ENCODE results near the gene SPEM2.

Gene SPEM2

GRCh38 chr17:7403977-7404736 lies 21.3 kb upstream of the SPEM2 start, which contains the start of gene TMEM256:
Gene TMEM256, minus strand, starts transcription at chr17:7404097. Its CDS starts 13 bp downstream, at chr17:7404084.
- DNase-seq, result peak; percentile 99

GRCh38 chr17:7404737-7405349 lies 20.6 kb upstream of the SPEM2 start:
- no peak for DNase-seq

- DNase-seq, result no peak
Measured at GRCh38 chr17:7405350-7406234, 19.8 kb upstream of the SPEM2 start.

- DNase-seq, result no peak
Measured at GRCh38 chr17:7406235-7406825, 19.1 kb upstream of the SPEM2 start.

GRCh38 chr17:7407082-7407481 lies 18.3 kb upstream of the SPEM2 start:
- DNase-seq, result no peak

DNA sequence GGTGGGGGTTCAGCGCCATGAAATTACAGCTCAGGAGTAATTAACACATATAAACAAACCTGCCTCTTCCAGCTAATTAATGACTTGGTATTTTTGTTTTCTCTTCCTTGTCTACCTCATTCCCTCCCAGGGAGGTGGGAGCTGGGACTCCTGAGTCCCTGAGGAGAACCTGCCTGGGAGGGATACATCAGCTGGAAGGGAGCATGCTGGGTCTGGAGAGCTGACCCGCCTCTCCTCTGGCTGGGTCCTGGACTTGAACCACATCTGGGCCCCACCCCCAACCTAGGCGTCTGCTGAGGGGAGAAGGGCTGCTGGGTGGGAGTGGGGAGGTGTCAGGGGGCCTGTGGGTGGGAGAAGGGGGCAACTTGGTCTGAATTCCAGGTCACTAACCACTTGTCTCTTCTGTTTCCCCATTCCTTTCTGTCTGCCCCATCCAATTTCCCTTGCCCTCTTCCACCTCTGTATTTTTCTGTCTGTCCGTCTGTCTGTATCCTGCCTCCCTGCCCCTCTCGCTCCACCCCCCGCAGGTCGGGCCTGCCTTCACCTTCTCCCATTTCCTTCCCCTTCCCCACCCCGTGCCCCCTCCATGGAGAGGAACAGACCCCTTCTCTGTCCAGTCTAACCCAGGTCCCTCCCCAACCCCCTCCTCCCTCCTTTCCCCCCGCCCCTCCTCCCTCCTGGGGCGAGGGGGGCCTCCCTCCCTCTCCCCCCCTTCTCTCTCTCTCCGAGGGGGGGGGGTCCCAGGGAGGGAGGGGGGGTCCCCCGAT lies 17.7 kb upstream of the SPEM2 start, which contains the start of gene NLGN2:
Gene NLGN2, plus strand, starts transcription at position 361 of the 767 bp plus-strand sequence. CDS start 411 bp downstream, outside the sequence.
- no peak for DNase-seq

- DNase-seq, result no peak
Measured at GRCh38 chr17:7408252-7408727, 17.1 kb upstream of the SPEM2 start.

- no peak for DNase-seq
Measured at GRCh38 chr17:7408863-7409262, 16.6 kb upstream of the SPEM2 start.

- no peak for DNase-seq
Measured at GRCh38 chr17:7409716-7410115, 15.7 kb upstream of the SPEM2 start.

GRCh38 chr17:7410634-7411426 lies 14.6 kb upstream of the SPEM2 start:
- DNase-seq, result no peak

- DNase-seq, result no peak
Measured at GRCh38 chr17:7411427-7411750, 14.0 kb upstream of the SPEM2 start.

GRCh38 chr17:7413346-7413985 lies 11.9 kb upstream of the SPEM2 start:
- no peak for DNase-seq

DNA sequence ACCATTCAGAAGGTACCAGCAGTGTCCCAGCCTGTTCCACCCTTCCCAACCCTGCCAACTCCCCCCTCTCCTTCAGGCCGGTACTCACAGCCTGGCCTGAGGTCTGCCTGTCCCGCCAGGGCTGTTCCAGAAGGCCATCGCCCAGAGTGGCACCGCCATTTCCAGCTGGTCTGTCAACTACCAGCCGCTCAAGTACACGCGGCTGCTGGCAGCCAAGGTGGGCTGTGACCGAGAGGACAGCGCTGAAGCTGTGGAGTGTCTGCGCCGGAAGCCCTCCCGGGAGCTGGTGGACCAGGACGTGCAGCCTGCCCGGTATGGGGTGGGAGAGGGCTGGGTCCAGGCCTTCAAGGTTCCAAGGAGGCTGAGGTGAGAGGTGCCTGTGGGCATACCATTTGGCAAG lies 10.6 kb upstream of the SPEM2 start:
- no peak for DNase-seq

DNA sequence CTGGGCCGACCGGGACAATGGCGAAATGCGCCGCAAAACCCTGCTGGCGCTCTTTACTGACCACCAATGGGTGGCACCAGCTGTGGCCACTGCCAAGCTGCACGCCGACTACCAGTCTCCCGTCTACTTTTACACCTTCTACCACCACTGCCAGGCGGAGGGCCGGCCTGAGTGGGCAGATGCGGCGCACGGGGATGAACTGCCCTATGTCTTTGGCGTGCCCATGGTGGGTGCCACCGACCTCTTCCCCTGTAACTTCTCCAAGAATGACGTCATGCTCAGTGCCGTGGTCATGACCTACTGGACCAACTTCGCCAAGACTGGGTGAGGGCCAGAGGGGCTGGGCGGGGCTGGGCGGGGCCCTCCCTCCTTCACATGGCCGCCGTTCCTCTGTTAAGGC lies 9.6 kb upstream of the SPEM2 start:
- DNase-seq, result no peak

- no peak for DNase-seq
Measured at GRCh38 chr17:7416323-7416722, 9.1 kb upstream of the SPEM2 start.

DNA sequence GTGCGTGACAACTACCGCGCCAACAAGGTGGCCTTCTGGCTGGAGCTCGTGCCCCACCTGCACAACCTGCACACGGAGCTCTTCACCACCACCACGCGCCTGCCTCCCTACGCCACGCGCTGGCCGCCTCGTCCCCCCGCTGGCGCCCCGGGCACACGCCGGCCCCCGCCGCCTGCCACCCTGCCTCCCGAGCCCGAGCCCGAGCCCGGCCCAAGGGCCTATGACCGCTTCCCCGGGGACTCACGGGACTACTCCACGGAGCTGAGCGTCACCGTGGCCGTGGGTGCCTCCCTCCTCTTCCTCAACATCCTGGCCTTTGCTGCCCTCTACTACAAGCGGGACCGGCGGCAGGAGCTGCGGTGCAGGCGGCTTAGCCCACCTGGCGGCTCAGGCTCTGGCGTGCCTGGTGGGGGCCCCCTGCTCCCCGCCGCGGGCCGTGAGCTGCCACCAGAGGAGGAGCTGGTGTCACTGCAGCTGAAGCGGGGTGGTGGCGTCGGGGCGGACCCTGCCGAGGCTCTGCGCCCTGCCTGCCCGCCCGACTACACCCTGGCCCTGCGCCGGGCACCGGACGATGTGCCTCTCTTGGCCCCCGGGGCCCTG lies 8.3 kb upstream of the SPEM2 start:
- no peak for DNase-seq

GRCh38 chr17:7418472-7419152 lies 6.8 kb upstream of the SPEM2 start:
- no peak for DNase-seq

- no peak for DNase-seq
Measured at GRCh38 chr17:7419819-7420610, 5.4 kb upstream of the SPEM2 start, which contains the start of gene SPEM1. Gene SPEM1, plus strand, starts transcription at chr17:7420324. Its CDS starts 61 bp downstream, at chr17:7420385.

DNA sequence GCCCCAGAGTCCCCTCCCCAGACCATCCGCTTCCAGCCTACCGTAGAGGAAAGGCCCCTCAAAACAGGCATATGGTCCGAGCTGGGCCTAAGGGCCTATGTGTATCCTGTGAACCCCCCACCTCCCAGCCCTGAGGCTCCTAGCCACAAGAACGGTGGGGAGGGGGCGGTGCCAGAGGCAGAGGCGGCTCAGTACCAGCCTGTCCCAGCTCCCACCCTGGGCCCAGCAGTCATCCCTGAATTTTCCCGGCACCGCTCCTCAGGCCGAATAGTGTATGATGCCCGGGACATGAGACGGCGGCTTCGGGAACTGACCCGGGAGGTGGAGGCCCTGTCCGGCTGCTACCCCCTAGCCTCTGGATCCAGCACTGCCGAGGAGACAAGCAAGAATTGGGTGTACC lies 4.2 kb upstream of the SPEM2 start:
- DNase-seq, result no peak

Data from DMS79 (cell line).